GM12872 (cell line): ENCODE results near the gene PCSK5.

ENCODE experiments used
- CTCF ChIP-seq: IDR thresholded peaks from 3 replicates; pipeline ENCODE4 v1.5.1; 2011; ENCODE audit warnings: low read depth, mild to moderate bottlenecking, low read length, moderate library complexity; ENCODE audit not compliant: insufficient read depth

The PCSK5 gene

GRCh38 chr9:76296561-76297310, 406.3 kb downstream of the PCSK5 start:
- TF ChIP-seq CTCF, result no peak

- TF ChIP-seq CTCF, result no peak
Observed at GRCh38 chr9:76297721-76298239, 407.3 kb downstream of the PCSK5 start.

- no peak for TF ChIP-seq CTCF
Observed at GRCh38 chr9:76298521-76299144, 408.2 kb downstream of the PCSK5 start.

- no peak for TF ChIP-seq CTCF
Observed at GRCh38 chr9:76302543-76302942, 412.1 kb downstream of the PCSK5 start.

GRCh38 chr9:76302947-76303550, 412.6 kb downstream of the PCSK5 start:
- peak; percentile 48 for TF ChIP-seq CTCF

- no peak for TF ChIP-seq CTCF
Observed at GRCh38 chr9:76310577-76310976, 420.1 kb downstream of the PCSK5 start.

GRCh38 chr9:76310991-76311390, 420.5 kb downstream of the PCSK5 start:
- TF ChIP-seq CTCF, result no peak
